IMR-90 (cell line): ENCODE data around the gene NFKB1. TPM values are rescaled to one million over a fixed set of nuclear protein-coding genes. Genes with fewer than 3 reads are reported as not detected.

ENCODE experiments used
- ATAC-seq: fragments of 200-7000 bp; cut with Tn5 transposase; 2 replicates; pipeline ENCODE4 v1.9.1; 2020; ENCODE audit warnings: low read depth, mild to moderate bottlenecking, moderate library complexity
- BruUV-seq: library from RNA; stranded (reverse); fragments of 400-500 nt; replicated peaks from 2 replicates; lab custom pipeline; 2021; lab: Mats Ljungman, UMichigan
- CTCF ChIA-PET: fragments of 300-600 bp; formaldehyde crosslinking; extraction: SDS; loops from one replicate; lab custom pipeline; 2021; ENCODE audit warnings: antibody characterized with exemption; lab: Yijun Ruan, JAX
- POLR2A ChIA-PET: fragments of 300-600 bp; sonication (Branson Sonifier 250); formaldehyde crosslinking; loops from one replicate; lab custom pipeline; 2022; ENCODE audit warnings: antibody characterized with exemption; ENCODE audit not compliant: unreplicated experiment; lab: Charles Lee
- DNase-seq: peaks from one replicate; pipeline ENCODE4 v3.0.0; 2013
- H2AFZ ChIP-seq: replicated peaks from 2 replicates; pipeline ENCODE3; 2013; ENCODE audit warnings: low read length, mild to moderate bottlenecking; ENCODE audit not compliant: poor library complexity
- H2AK5ac ChIP-seq: 2 replicates; pipeline ENCODE4 v1.6.1; 2013; ENCODE audit warnings: low read depth, low read length, inconsistent platforms
- H2AK9ac ChIP-seq: replicated peaks from 2 replicates; pipeline ENCODE3; 2013; ENCODE audit warnings: mild to moderate bottlenecking, low read depth, low read length, moderate library complexity; ENCODE audit not compliant: poor library complexity
- H2BK120ac ChIP-seq: 2 replicates; pipeline ENCODE4 v1.6.1; 2013; ENCODE audit warnings: low read depth, low read length, inconsistent platforms
- H2BK15ac ChIP-seq: 3 replicates; pipeline ENCODE4 v1.6.1; 2013; ENCODE audit warnings: low read depth, low read length, inconsistent platforms
- H2BK20ac ChIP-seq: 2 replicates; pipeline ENCODE4 v1.6.1; 2013; ENCODE audit warnings: low read depth, mild to moderate bottlenecking, inconsistent platforms, low read length, moderate library complexity
- H2BK5ac ChIP-seq: 2 replicates; pipeline ENCODE4 v1.6.1; 2013; ENCODE audit warnings: mild to moderate bottlenecking, low read depth, low read length, inconsistent platforms; ENCODE audit not compliant: poor library complexity, severe bottlenecking
- H3K14ac ChIP-seq: replicated peaks from 2 replicates; pipeline ENCODE4 v1.6.1; 2013; ENCODE audit warnings: low read depth, low read length, inconsistent platforms
- H3K18ac ChIP-seq: 2 replicates; pipeline ENCODE4 v1.6.1; 2013; ENCODE audit warnings: low read depth, low read length, control low read depth
- H3K23ac ChIP-seq: 2 replicates; pipeline ENCODE4 v1.6.1; 2013; ENCODE audit warnings: low read depth, low read length, inconsistent platforms
- H3K27ac ChIP-seq: 2 replicates; pipeline ENCODE4 v1.5.1; 2013; ENCODE audit warnings: mild to moderate bottlenecking, control low read depth, low read length; ENCODE audit not compliant: insufficient read depth
- H3K27me3 ChIP-seq: 2 replicates; pipeline ENCODE4 v1.6.1; 2013; ENCODE audit warnings: low read length; ENCODE audit not compliant: control insufficient read depth, insufficient read depth
- H3K36me3 ChIP-seq: 2 replicates; pipeline ENCODE4 v1.6.1; 2013; ENCODE audit warnings: low read length, mixed read lengths; ENCODE audit not compliant: control insufficient read depth, insufficient read depth
- H3K4ac ChIP-seq: 2 replicates; pipeline ENCODE4 v1.6.1; 2013; ENCODE audit warnings: low read depth, low read length, inconsistent platforms
- H3K4me1 ChIP-seq: 2 replicates; pipeline ENCODE4 v1.6.1; 2013; ENCODE audit warnings: low read length, mixed read lengths; ENCODE audit not compliant: control insufficient read depth, insufficient read depth
- H3K4me2 ChIP-seq: 2 replicates; pipeline ENCODE4 v1.6.1; 2013; ENCODE audit warnings: low read depth, mild to moderate bottlenecking, control low read depth, low read length, moderate library complexity
- H3K4me3 ChIP-seq: 2 replicates; pipeline ENCODE4 v1.5.1; 2013; ENCODE audit warnings: low read depth, mild to moderate bottlenecking, control low read depth, low read length, moderate library complexity; ENCODE audit not compliant: insufficient read depth
- H3K56ac ChIP-seq: 2 replicates; pipeline ENCODE4 v1.6.1; 2013; ENCODE audit warnings: low read length, inconsistent platforms; ENCODE audit not compliant: insufficient read depth; ENCODE audit errors: extremely low read depth
- H3K79me1 ChIP-seq, 2 experiments: 2 replicates each; pipeline ENCODE4 v1.6.1; 2013; ENCODE audit warnings: low read length in 2 of 2, inconsistent platforms in 1 of 2, low read depth in 1 of 2
- H3K9ac ChIP-seq: 2 replicates; pipeline ENCODE4 v1.6.1; 2013; ENCODE audit warnings: low read depth, low read length, control low read depth
- H3K9me1 ChIP-seq: 2 replicates; pipeline ENCODE4 v1.6.1; 2013; ENCODE audit warnings: low read length, inconsistent platforms; ENCODE audit not compliant: insufficient read depth
- H3K9me3 ChIP-seq: 2 replicates; pipeline ENCODE4 v1.6.1; 2013; ENCODE audit warnings: low read length; ENCODE audit not compliant: control insufficient read depth, insufficient read depth
- H4K20me1 ChIP-seq: 2 replicates; pipeline ENCODE4 v1.6.1; 2013; ENCODE audit warnings: low read length, inconsistent platforms; ENCODE audit not compliant: insufficient read depth
- H4K5ac ChIP-seq: 2 replicates; pipeline ENCODE4 v1.6.1; 2013; ENCODE audit warnings: mild to moderate bottlenecking, low read depth, low read length, control low read depth
- H4K8ac ChIP-seq, 2 experiments: 2 replicates each; pipeline ENCODE4 v1.6.1; 2013; ENCODE audit warnings: low read depth in 2 of 2, low read length in 2 of 2, control low read depth in 1 of 2, inconsistent platforms in 1 of 2
- H4K91ac ChIP-seq: 2 replicates; pipeline ENCODE4 v1.6.1; 2013; ENCODE audit warnings: low read depth, low read length, inconsistent platforms; ENCODE audit not compliant: insufficient read depth
- BHLHE40 ChIP-seq: fragments of 150-350 bp; IDR thresholded peaks from 2 replicates; pipeline ENCODE4 v1.6.1; 2016; ENCODE audit warnings: mild to moderate bottlenecking, low read depth, low read length
- CEBPB ChIP-seq: IDR thresholded peaks from 2 replicates; pipeline ENCODE4 v1.6.1; 2012; ENCODE audit warnings: low read depth, low read length, improper control_type of control experiment
- CHD1 ChIP-seq: IDR thresholded peaks from 2 replicates; pipeline ENCODE4 v1.6.1; 2012; ENCODE audit warnings: low read depth, low read length, improper control_type of control experiment
- FOS ChIP-seq: fragments of 150-350 bp; IDR thresholded peaks from 2 replicates; pipeline ENCODE4 v1.6.1; 2016; ENCODE audit warnings: low read depth, low read length
- MAFK ChIP-seq: IDR thresholded peaks from 2 replicates; pipeline ENCODE4 v1.6.1; 2012; ENCODE audit warnings: low read depth, low read length, improper control_type of control experiment
- MAZ ChIP-seq: IDR thresholded peaks from 2 replicates; pipeline ENCODE4 v1.6.1; 2012; ENCODE audit warnings: low read depth, mild to moderate bottlenecking, low read length, improper control_type of control experiment, moderate library complexity, borderline replicate concordance
- MXI1 ChIP-seq: IDR thresholded peaks from 2 replicates; pipeline ENCODE4 v1.6.1; 2012; ENCODE audit warnings: low read depth, mild to moderate bottlenecking, low read length, moderate library complexity, borderline replicate concordance
- NFE2L2 ChIP-seq: fragments of 150-350 bp; IDR thresholded peaks from 2 replicates; pipeline ENCODE4 v1.6.1; 2016; ENCODE audit warnings: low read depth, mild to moderate bottlenecking, low read length
- POLR2A ChIP-seq: IDR thresholded peaks from 2 replicates; pipeline ENCODE4 v1.6.1; 2012; ENCODE audit warnings: mild to moderate bottlenecking, low read depth, low read length
- RAD21 ChIP-seq: IDR thresholded peaks from 2 replicates; pipeline ENCODE4 v1.6.1; 2012; ENCODE audit warnings: low read length, improper control_type of control experiment
- RCOR1 ChIP-seq: IDR thresholded peaks from 2 replicates; pipeline ENCODE4 v1.6.1; 2012; ENCODE audit warnings: mild to moderate bottlenecking, low read length, improper control_type of control experiment; ENCODE audit not compliant: insufficient replicate concordance
- RFX5 ChIP-seq: IDR thresholded peaks from 2 replicates; pipeline ENCODE4 v1.8.0; 2012; ENCODE audit warnings: low read depth, mild to moderate bottlenecking, low read length, moderate library complexity
- SMC3 ChIP-seq: fragments of 150-350 bp; IDR thresholded peaks from 2 replicates; pipeline ENCODE4 v1.6.1; 2016; ENCODE audit warnings: low read depth, mild to moderate bottlenecking, antibody characterized with exemption, low read length, moderate library complexity
- WGBS, 2 experiments: methylation state at CpG; one replicate each; pipeline versions ENCODE4 v1.1.5 to v1.1.7; 2013; ENCODE audit warnings: missing lambda C conversion rate in 2 of 2; ENCODE audit not compliant: insufficient read length in 1 of 2; ENCODE audit errors: extremely low coverage in 2 of 2; 5-methylcytosine and 5-hydroxymethylcytosine counted together
- dilution Hi-C: fragments of 300-500 bp; cut with HindIII; formaldehyde crosslinking; loops from one replicate; pipeline ENCODE4 v1.14.3; 2018; ENCODE audit warnings: low sequenced_read_pairs; ENCODE audit not compliant: unreplicated experiment
- in situ Hi-C: fragments of 300-500 bp; cut with MboI; formaldehyde crosslinking; loops from 3 replicates; pipeline ENCODE4 v1.14.3; 2019; ENCODE audit warnings: low sequenced_read_pairs, inconsistent platforms, mixed read lengths
- intact Hi-C: fragments of 100-400 bp; cut with micrococcal nuclease; formaldehyde crosslinking; loops from 2 replicates; pipeline ENCODE4 v1.10.0; 2022
- polyA plus RNA-seq, 3 experiments: library from polyadenylated mRNA; depleted of rRNA; stranded (reverse); fragments of >200 nt; gene quantifications; 2 replicates each; pipeline ENCODE4 v1.2.3, GENCODE V29; 2012; ENCODE audit warnings: low replicate concordance in 1 of 3
- total RNA-seq: library from RNA; depleted of rRNA; stranded (reverse); fragments of >200 nt; gene quantifications from 2 replicates; pipeline ENCODE4 v1.2.3, GENCODE V29; 2012
- TF ChIP-seq, protein P1 (sequence below): conservative IDR thresholded peaks from 2 replicates; pipeline ENCODE4 v1.5.1; 2012; ENCODE audit warnings: mild to moderate bottlenecking, low read depth, low read length, improper control_type of control experiment
- TF ChIP-seq, protein P2 (sequence below): fragments of 150-350 bp; IDR thresholded peaks from 2 replicates; pipeline ENCODE4 v1.6.1; 2017; ENCODE audit warnings: mild to moderate bottlenecking, antibody characterized with exemption, low read length, low read depth
- TF ChIP-seq, protein P3 (sequence below): fragments of 150-350 bp; IDR thresholded peaks from 2 replicates; pipeline ENCODE4 v1.6.1; 2016; ENCODE audit warnings: low read depth, mild to moderate bottlenecking, low read length, moderate library complexity, borderline replicate concordance

The NFKB1 gene
- total and polyA plus RNA-seq, 2 of the 4 experiments (the other 2 are of a cell fraction) = 19.8 to 24.6 TPM

DNA sequence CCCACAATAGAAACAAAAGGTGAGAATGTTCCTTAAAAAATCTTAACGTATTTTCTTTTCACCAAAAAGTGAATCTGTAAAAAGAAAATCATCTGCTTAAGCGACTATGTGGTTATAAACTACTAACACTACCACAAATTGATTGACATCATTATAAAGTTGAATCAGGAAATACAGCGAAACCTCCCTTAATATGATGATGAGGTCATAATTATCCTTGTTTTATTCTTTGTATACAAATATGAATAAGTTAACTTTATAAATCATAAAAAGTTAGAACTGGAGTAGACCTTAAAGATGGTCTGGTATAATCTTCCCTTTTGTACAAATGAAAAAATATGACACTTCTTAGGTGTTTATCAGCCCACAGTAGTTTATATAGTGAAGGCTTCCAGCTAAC is 35.6 kb downstream of the NFKB1 start:
- Histone ChIP-seq H3K27ac (no peak overlapping the region), H3K79me1 (peaks cover 5 to 25% of the 10 kb centered on the region in 2 experiments; a peak in 3 of 4 replicates), H4K91ac (no peak overlapping the region), H3K9me3 (no peaks in the 10 kb centered on the region), H2AK9ac (no peak overlapping the region), H3K18ac (no peak overlapping the region), H2BK20ac (no peak overlapping the region), H2AFZ (no peak overlapping the region), H3K56ac (no peak overlapping the region), H3K4me2 (no peak overlapping the region), H3K4ac (no peak overlapping the region), H3K4me1 (peaks cover 2% of the 10 kb centered on the region), H4K8ac (no peak overlapping the region), H3K36me3 (peaks cover 7% of the 10 kb centered on the region), H4K5ac (no peak overlapping the region), H3K9ac (no peak overlapping the region), H2BK5ac (no peak overlapping the region), H3K9me1 (peaks cover 6% of the 10 kb centered on the region), H3K23ac (no peak overlapping the region), H4K20me1 (no peaks in the 10 kb centered on the region; the same call in 1 of the 2 replicates), H3K27me3 (no peaks in the 10 kb centered on the region), H2BK120ac (no peak overlapping the region), H3K4me3 (no peak overlapping the region), H2AK5ac (no peak overlapping the region), H2BK15ac (no peak overlapping the region), H3K14ac (no peak overlapping the region)
- ChIA-PET POLR2A (no interaction called here), CTCF (no interaction called here)
- no CpG with 5 or more reads among the region's 3 CpGs for WGBS, 2 experiments
- dilution Hi-C loops (no loop called here), intact Hi-C loops (no loop called here), in situ Hi-C loops (no loop called here)
- ATAC-seq = no peak; the same call in 1 of the 2 replicates
- no peak for DNase-seq
- TF ChIP-seq, protein P1, sequence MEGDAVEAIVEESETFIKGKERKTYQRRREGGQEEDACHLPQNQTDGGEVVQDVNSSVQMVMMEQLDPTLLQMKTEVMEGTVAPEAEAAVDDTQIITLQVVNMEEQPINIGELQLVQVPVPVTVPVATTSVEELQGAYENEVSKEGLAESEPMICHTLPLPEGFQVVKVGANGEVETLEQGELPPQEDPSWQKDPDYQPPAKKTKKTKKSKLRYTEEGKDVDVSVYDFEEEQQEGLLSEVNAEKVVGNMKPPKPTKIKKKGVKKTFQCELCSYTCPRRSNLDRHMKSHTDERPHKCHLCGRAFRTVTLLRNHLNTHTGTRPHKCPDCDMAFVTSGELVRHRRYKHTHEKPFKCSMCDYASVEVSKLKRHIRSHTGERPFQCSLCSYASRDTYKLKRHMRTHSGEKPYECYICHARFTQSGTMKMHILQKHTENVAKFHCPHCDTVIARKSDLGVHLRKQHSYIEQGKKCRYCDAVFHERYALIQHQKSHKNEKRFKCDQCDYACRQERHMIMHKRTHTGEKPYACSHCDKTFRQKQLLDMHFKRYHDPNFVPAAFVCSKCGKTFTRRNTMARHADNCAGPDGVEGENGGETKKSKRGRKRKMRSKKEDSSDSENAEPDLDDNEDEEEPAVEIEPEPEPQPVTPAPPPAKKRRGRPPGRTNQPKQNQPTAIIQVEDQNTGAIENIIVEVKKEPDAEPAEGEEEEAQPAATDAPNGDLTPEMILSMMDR = no peak
- TF ChIP-seq SMC3 (no peak), BHLHE40 (no peak), POLR2A (no peak), FOS (no peak), RFX5 (no peak), CEBPB (no peak), RAD21 (no peak), MAFK (no peak), RCOR1 (no peak), MXI1 (no peak), CHD1 (no peak), NFE2L2 (no peak), MAZ (no peak)
- TF ChIP-seq, protein P2, sequence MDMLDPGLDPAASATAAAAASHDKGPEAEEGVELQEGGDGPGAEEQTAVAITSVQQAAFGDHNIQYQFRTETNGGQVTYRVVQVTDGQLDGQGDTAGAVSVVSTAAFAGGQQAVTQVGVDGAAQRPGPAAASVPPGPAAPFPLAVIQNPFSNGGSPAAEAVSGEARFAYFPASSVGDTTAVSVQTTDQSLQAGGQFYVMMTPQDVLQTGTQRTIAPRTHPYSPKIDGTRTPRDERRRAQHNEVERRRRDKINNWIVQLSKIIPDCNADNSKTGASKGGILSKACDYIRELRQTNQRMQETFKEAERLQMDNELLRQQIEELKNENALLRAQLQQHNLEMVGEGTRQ = no peak
- TF ChIP-seq, protein P3, sequence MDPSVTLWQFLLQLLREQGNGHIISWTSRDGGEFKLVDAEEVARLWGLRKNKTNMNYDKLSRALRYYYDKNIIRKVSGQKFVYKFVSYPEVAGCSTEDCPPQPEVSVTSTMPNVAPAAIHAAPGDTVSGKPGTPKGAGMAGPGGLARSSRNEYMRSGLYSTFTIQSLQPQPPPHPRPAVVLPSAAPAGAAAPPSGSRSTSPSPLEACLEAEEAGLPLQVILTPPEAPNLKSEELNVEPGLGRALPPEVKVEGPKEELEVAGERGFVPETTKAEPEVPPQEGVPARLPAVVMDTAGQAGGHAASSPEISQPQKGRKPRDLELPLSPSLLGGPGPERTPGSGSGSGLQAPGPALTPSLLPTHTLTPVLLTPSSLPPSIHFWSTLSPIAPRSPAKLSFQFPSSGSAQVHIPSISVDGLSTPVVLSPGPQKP = no peak
- BruUV-seq = no TSS peak
